HepG2 (cell line): ENCODE measurements around the gene SELENOV. TPM values are rescaled to one million over a fixed set of nuclear protein-coding genes. Genes with fewer than 3 reads are reported as not detected.

ENCODE experiments used
- CBX5 ChIP-seq: sonication (generic); formaldehyde crosslinking; IDR thresholded peaks from 2 replicates; pipeline ENCODE4 v1.4.0; 2020; ENCODE audit warnings: missing genetic modification reagents, borderline replicate concordance
- FOXK2 ChIP-seq: fragments of 450-650 bp; IDR thresholded peaks from 2 replicates; pipeline ENCODE4 v1.6.1; 2016
- HDAC1 ChIP-seq: sonication (generic); formaldehyde crosslinking; IDR thresholded peaks from 2 replicates; pipeline ENCODE4 v1.5.1; 2020; ENCODE audit warnings: mild to moderate bottlenecking, missing genetic modification reagents
- HNF4A ChIP-seq: sonication (generic); formaldehyde crosslinking; IDR thresholded peaks from 2 replicates; pipeline ENCODE4 v1.4.0; 2020; ENCODE audit warnings: missing genetic modification reagents
- HNRNPK ChIP-seq: fragments of 200-400 bp; formaldehyde crosslinking; IDR thresholded peaks from 2 replicates; pipeline ENCODE4 v1.6.1; 2018; ENCODE audit warnings: low read length, low read depth, moderate library complexity, mild to moderate bottlenecking; ENCODE audit not compliant: poor library complexity, severe bottlenecking
- PAWR ChIP-seq: sonication (generic); formaldehyde crosslinking; IDR thresholded peaks from 2 replicates; pipeline ENCODE4 v1.4.0; 2020; ENCODE audit warnings: missing genetic modification reagents, mild to moderate bottlenecking, borderline replicate concordance
- POGZ ChIP-seq: sonication (generic); formaldehyde crosslinking; IDR thresholded peaks from 2 replicates; pipeline ENCODE4 v1.4.0; 2020; ENCODE audit warnings: mild to moderate bottlenecking, missing genetic modification reagents
- RBM39 ChIP-seq: fragments of 200-400 bp; formaldehyde crosslinking; IDR thresholded peaks from one replicate; pipeline ENCODE4 v1.6.1; 2018; ENCODE audit warnings: antibody characterized with exemption, mild to moderate bottlenecking, low read depth, low read length; ENCODE audit not compliant: poor library complexity, severe bottlenecking
- SOX5 ChIP-seq: IDR thresholded peaks from 2 replicates; pipeline ENCODE4 v1.6.1; 2016; ENCODE audit warnings: borderline replicate concordance
- ZC3H13 ChIP-seq: sonication (generic); formaldehyde crosslinking; IDR thresholded peaks from 2 replicates; pipeline ENCODE4 v1.8.1; 2023; ENCODE audit warnings: mild to moderate bottlenecking, missing genetic modification reagents, moderate library complexity
- ZHX2 ChIP-seq, 2 experiments: sonication (generic) in 1 of 2; formaldehyde crosslinking in 1 of 2; IDR thresholded peaks; 2 replicates each; pipeline versions ENCODE4 v1.6.1 to v1.9.0; 2014 to 2022; ENCODE audit warnings: antibody characterized with exemption in 1 of 2, borderline replicate concordance in 1 of 2, inconsistent platforms in 1 of 2, low read depth in 1 of 2, missing genetic modification reagents in 1 of 2
- ZNF264 ChIP-seq: sonication (generic); formaldehyde crosslinking; IDR thresholded peaks from 2 replicates; pipeline ENCODE4 v1.4.0; 2020; ENCODE audit warnings: missing genetic modification reagents
- ZNF761 ChIP-seq: sonication (generic); formaldehyde crosslinking; conservative IDR thresholded peaks from 2 replicates; pipeline ENCODE4 v1.4.0; 2020; ENCODE audit warnings: mild to moderate bottlenecking, missing genetic modification reagents
- ZNF782 ChIP-seq: sonication (generic); formaldehyde crosslinking; IDR thresholded peaks from 2 replicates; pipeline ENCODE4 v1.4.0; 2020; ENCODE audit warnings: missing genetic modification reagents, mild to moderate bottlenecking, borderline replicate concordance
- polyA plus RNA-seq, 8 experiments: library from polyadenylated mRNA; depleted of rRNA in 3 of 8; stranded (reverse) in 7 of 8; unstranded in 1 of 8; fragments of >200 nt; fragmentation: Illumina TruSeq in 4 of 8; extraction: Trizol in 4 of 8; gene quantifications; 2 replicates each; pipeline versions ENCODE4 v1.2.1 to v1.2.3, GENCODE V29; 2011 to 2016; ENCODE audit warnings: low read depth in 4 of 8, missing spikeins in 1 of 8, mixed read lengths in 1 of 8; ENCODE audit not compliant: insufficient read depth in 1 of 8
- total RNA-seq, 5 experiments: library from RNA; depleted of rRNA; stranded (reverse); fragments of >200 nt; fragmentation: Illumina TruSeq; extraction: Trizol; gene quantifications; 2 replicates each; pipeline ENCODE4 v1.2.3, GENCODE V29; 2016; ENCODE audit warnings: low read depth in 1 of 5
- TF ChIP-seq, protein P1 (sequence below): sonication (generic); formaldehyde crosslinking; IDR thresholded peaks from 2 replicates; pipeline ENCODE4 v1.8.0; 2022; ENCODE audit warnings: mild to moderate bottlenecking, missing genetic modification reagents, borderline replicate concordance
- TF ChIP-seq, protein P2 (sequence below), 2 experiments: IDR thresholded peaks; 2 replicates each; pipeline ENCODE4 v1.6.1; 2011 to 2012; ENCODE audit warnings: low read length in 2 of 2, borderline replicate concordance in 1 of 2, low read depth in 1 of 2, mild to moderate bottlenecking in 1 of 2, moderate library complexity in 1 of 2

Gene SELENOV
- total and polyA plus RNA-seq, 2 of the 13 experiments (the other 11 are each of a cell fraction or from before 2014, with no cell fraction given) = not detected

DNA sequence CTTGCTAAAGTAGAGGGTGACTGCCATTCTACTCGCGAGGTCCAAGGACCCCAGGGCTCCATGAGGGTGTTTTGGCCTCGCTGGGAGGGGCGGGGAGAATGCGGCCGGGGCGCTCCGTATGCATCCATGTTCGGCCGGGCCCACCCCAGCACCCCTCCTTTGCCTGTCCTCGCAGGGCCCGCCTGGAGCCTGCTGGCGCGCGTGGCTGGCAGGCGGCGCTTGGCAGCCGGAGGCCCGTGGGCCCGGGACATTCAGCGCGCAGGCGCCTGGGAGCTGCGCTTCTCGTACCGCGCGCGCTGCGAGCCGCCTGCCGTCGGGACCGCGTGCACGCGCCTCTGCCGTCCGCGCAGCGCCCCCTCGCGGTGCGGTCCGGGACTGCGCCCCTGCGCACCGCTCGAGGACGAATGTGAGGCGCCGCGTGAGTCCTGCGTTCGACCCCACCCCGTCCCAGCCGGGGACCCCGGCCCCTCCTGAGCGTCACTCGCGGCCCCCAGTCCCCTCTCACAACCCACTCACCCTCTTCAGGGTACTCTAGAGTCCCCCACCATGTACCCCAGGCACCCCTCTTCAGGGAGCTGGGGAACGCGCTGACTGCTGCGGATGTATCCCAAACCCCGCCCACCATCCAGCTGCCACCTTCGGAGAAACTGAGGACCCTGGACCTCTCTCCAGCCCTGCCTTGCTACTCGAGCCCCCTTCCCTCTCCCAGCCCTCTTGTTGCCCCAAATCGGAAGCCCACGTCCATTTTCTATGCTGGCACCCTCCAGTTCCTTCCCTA is 12.1 kb upstream of the SELENOV start (continued):
- TF ChIP-seq ZC3H13 (CRISPR knock-in tag) (peak; percentile 94), HNRNPK (peak; percentile 38), CBX5 (CRISPR knock-in tag) (peak; percentile 86), HNF4A (CRISPR knock-in tag) (no peak), ZNF782 (CRISPR knock-in tag) (peak; percentile 96; the same call in 1 of the 2 replicates), ZHX2 (IDR thresholded peaks at IDR 0.05; ENCODE audit: low read depth) (0 out of 2 replicates have a peak, but pooled peaks have one; percentile 13), ZHX2 (CRISPR knock-in tag; IDR thresholded peaks at IDR 0.05; ENCODE audit: borderline replicate concordance) (peak; percentile 99), POGZ (no peak), PAWR (peak; percentile 95; the same call in 1 of the 2 replicates), RBM39 (no peak), SOX5 (CRISPR knock-in tag) (peak; percentile 44), ZNF264 (CRISPR knock-in tag) (no peak), ZNF761 (CRISPR knock-in tag) (peak; percentile 98), FOXK2 (no peak), HDAC1 (CRISPR knock-in tag) (no peak)
- TF ChIP-seq, protein P1, sequence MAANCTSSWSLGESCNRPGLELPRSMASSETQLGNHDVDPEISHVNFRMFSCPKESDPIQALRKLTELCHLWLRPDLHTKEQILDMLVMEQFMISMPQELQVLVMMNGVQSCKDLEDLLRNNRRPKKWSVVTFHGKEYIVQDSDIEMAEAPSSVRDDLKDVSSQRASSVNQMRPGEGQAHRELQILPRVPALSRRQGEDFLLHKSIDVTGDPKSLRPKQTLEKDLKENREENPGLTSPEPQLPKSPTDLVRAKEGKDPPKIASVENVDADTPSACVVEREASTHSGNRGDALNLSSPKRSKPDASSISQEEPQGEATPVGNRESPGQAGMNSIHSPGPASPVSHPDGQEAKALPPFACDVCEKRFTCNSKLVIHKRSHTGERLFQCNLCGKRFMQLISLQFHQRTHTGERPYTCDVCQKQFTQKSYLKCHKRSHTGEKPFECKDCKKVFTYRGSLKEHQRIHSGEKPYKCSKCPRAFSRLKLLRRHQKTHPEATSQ (CRISPR knock-in tag) = peak; percentile 91
- TF ChIP-seq, protein P2, sequence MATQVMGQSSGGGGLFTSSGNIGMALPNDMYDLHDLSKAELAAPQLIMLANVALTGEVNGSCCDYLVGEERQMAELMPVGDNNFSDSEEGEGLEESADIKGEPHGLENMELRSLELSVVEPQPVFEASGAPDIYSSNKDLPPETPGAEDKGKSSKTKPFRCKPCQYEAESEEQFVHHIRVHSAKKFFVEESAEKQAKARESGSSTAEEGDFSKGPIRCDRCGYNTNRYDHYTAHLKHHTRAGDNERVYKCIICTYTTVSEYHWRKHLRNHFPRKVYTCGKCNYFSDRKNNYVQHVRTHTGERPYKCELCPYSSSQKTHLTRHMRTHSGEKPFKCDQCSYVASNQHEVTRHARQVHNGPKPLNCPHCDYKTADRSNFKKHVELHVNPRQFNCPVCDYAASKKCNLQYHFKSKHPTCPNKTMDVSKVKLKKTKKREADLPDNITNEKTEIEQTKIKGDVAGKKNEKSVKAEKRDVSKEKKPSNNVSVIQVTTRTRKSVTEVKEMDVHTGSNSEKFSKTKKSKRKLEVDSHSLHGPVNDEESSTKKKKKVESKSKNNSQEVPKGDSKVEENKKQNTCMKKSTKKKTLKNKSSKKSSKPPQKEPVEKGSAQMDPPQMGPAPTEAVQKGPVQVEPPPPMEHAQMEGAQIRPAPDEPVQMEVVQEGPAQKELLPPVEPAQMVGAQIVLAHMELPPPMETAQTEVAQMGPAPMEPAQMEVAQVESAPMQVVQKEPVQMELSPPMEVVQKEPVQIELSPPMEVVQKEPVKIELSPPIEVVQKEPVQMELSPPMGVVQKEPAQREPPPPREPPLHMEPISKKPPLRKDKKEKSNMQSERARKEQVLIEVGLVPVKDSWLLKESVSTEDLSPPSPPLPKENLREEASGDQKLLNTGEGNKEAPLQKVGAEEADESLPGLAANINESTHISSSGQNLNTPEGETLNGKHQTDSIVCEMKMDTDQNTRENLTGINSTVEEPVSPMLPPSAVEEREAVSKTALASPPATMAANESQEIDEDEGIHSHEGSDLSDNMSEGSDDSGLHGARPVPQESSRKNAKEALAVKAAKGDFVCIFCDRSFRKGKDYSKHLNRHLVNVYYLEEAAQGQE (IDR thresholded peaks at IDR 0.05; ENCODE audit: borderline replicate concordance in 1 of 2, low read depth in 1 of 2, low read length in 2 of 2) = no peak
